Coronary artery (tissue), 2 donors: Measurements from ENCODE around the gene SRPK1.

Experiments
- DNase-seq: peaks from one replicate; pipeline ENCODE4 v3.0.0-alpha.2; 2017; ENCODE audit warnings: low spot score
- H3K27ac ChIP-seq, 2 donors: fragments of 200-600 bp; sonication (generic); one replicate each; pipeline ENCODE4 v1.5.1; 2016 to 2019
- H3K4me3 ChIP-seq: fragments of 200-600 bp; sonication (generic); 2 replicates; pipeline ENCODE4 v1.5.1; 2016; ENCODE audit warnings: mild to moderate bottlenecking, moderate library complexity
- TF ChIP-seq, protein P1 (sequence below): fragments of 200-600 bp; sonication (generic); IDR thresholded peaks from one replicate; pipeline ENCODE4 v1.5.1; 2019; ENCODE audit warnings: antibody characterized with exemption

SRPK1 gene

DNA sequence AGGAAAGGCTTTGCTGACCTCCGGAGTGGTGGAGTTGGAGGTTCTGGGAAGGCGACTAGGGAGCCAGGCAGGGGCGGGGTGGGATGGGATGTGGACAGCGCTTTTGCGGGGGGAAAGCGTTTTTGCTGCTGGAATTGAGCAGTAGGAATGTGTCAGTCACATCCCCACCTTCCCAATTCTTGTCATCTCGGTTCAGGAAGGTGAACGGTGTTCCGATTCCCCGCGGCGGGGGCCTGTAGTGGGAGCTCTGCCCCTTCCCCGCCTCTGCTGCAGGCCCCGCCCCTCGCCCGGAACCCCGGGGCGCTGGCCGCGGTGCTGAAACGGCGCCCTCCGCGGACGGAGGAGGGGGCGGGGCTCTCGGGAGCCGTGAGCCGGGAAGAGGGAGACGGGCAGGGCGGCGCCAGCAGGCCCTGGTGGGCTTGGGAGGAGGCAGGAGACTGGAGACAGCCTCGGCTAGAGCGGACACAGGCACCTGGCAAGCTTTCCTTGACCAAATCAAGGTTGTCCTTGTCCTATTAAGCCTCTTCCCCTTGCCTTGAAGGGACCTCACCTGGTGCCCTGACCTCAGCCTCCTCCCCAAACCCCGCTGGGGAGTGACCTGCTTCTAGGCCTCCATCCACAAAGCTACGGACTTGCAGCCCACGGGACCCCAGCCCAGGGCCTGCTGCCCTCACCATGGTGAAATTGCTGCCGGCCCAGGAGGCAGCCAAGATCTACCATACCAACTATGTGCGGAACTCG, 115.7 kb downstream of the SRPK1 start, which contains the start of gene LHFPL5:
Gene LHFPL5 (plus strand): TSS at position 357 of the 741 bp plus-strand sequence. CDS start 319 bp downstream, at position 676.
- DNase-seq = no peak
- no peak within 1 kb of the TSS for H3K27ac ChIP-seq
- TF ChIP-seq, protein P1, sequence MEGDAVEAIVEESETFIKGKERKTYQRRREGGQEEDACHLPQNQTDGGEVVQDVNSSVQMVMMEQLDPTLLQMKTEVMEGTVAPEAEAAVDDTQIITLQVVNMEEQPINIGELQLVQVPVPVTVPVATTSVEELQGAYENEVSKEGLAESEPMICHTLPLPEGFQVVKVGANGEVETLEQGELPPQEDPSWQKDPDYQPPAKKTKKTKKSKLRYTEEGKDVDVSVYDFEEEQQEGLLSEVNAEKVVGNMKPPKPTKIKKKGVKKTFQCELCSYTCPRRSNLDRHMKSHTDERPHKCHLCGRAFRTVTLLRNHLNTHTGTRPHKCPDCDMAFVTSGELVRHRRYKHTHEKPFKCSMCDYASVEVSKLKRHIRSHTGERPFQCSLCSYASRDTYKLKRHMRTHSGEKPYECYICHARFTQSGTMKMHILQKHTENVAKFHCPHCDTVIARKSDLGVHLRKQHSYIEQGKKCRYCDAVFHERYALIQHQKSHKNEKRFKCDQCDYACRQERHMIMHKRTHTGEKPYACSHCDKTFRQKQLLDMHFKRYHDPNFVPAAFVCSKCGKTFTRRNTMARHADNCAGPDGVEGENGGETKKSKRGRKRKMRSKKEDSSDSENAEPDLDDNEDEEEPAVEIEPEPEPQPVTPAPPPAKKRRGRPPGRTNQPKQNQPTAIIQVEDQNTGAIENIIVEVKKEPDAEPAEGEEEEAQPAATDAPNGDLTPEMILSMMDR = no peak
- peak within 1 kb of the TSS; percentile 18 for H3K4me3 ChIP-seq

DNA sequence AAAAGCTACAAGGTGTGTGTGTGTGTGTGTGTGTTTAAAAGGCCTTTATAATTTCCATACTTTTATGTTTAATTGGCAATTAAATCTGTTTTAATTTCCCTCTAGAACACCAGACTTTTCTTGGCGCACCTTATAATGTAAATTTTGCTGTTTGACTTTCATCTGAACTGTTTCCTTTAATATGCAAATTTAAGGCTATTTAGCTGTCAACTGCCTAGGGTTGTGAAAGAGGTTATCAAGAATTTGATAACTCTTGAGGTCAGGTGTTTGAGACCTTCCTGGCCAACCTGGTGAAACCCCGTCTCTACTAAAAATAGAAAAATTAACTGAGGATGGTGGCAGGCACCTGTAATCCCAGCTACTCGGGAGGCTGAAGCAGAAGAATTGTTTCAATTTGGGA, 119.8 kb downstream of the SRPK1 start:
- Histone ChIP-seq H3K27ac (no peak overlapping the region), H3K4me3 (no peak overlapping the region)
- TF ChIP-seq, protein P1 = no peak
- DNase-seq = no peak

DNA sequence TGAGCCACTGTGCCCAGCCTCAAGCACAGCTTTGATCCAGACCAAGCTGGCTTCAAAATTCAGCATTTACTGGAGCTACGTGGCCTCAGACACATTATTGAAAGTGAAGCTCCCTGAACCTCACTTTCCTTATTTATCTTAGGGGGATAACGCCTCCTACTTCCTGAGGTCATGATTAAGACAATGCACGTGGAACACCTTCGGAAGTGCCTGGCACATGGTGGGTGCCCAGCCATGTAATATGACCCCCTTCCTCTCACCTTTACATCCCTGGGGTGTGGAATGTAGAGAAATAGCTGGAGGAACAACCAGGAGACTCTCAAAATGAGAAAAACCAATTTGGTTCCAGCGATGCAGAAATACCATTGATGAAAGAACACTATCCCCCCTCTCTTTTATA, 122.2 kb downstream of the SRPK1 start:
- no peak overlapping the region for H3K4me3 ChIP-seq
- no peak overlapping the region for H3K27ac ChIP-seq
- no peak for DNase-seq
- TF ChIP-seq, protein P1 = no peak

DNA sequence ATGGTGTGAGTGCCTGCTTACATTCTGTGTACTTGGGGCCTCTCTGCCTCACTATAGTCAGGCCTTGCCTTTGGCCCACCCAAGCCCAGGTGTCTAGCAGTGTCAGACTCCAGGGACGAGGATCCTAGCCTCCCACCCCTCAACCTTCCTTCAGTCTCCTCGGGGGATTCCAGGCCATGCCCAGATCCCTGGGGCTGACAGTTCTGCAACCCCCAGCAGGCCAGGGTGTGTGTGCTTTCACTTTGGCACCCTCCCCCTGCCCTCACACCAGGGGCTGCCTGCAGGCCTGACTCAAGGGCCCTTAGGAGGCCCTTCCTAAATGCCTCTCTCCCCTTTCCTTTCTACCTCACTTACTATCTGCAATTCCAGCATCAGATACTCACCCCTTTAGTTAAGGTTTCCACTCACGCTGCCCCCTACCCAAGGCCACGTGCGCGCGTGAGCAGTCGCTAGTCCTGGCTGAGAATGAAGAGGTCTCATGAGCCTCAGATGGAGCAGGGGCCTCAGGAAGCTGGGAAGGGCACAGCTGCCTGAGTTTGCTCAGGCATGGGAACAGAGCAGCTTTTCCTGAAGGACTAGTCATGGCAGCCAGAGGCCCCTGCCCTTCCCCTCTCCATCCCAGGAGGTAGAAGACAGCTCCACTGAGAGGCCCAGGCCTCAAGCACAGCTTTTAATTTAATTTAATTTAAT, 122.9 kb downstream of the SRPK1 start:
- Histone ChIP-seq H3K27ac (no peak overlapping the region), H3K4me3 (no peak overlapping the region)
- no peak for DNase-seq
- TF ChIP-seq, protein P1 = no peak

DNA sequence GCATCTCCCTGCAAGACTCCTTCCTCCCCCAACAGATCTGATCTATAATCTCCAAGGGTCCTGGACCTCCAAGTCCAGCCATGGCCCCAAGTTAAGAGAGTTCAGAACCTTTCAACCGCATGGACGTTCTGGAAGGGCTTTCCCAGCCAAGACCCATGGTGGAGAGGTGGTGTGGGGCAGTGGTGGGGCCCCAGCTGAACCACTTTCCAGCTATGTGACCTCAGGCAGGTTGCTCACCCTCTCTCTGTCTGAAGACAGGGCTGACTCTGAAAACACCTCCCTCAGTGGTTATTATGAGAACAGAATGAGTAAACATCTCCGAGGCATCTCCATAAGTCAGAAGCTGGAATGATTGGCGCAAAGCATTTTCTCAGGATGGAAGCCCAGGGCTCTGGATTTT, 124.7 kb downstream of the SRPK1 start:
- Histone ChIP-seq H3K4me3 (no peak overlapping the region), H3K27ac (no peak overlapping the region)
- DNase-seq = no peak
- TF ChIP-seq, protein P1 = no peak

DNA sequence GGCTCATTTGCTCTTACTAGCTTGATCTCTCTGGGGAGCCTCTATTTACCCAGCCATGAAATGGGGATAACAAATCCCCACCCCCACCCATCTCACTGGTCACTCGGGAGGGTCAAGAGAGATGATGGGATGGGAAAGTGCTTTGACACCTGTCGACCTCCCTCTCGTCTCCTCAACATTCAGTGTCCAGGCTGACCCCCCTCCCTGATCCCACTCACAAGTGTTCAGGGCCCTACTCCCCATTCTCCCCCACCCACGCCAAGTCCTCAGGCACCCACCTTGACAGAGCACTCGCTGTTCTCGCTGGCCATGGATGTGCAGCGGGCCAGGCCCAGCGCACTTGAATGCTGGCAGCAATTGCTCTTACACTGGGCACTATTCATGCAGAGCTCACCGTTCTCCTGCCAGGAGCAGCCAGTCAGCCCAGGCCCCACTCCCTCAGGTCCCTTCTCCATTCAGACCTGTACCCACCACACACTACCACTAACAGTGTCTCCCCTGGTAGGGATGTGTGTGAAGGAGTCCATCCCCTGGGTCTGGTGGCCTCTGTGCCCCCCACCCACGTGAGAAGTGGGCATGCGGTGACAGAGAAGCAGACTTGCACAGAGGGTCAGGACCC, 125.3 kb downstream of the SRPK1 start:
- DNase-seq = no peak
- TF ChIP-seq, protein P1 = no peak
- H3K4me3 ChIP-seq = no peak overlapping the region
- H3K27ac ChIP-seq = no peak overlapping the region
